GM19193 (cell line): ENCODE data around the gene RFFL.

Source experiments
- POLR2A ChIP-seq: IDR thresholded peaks from 4 replicates; pipeline ENCODE4 v1.6.1; 2011; ENCODE audit not compliant: insufficient read depth, insufficient read length; ENCODE audit errors: extremely low read depth

The RFFL gene

GRCh38 chr17:35057332-35057915 is 6.1 kb downstream of the RFFL start:
- no peak for TF ChIP-seq POLR2A

GRCh38 chr17:35056013-35056412 is 7.5 kb downstream of the RFFL start:
- TF ChIP-seq POLR2A = no peak

- TF ChIP-seq POLR2A = no peak
These were observed 10.3 kb downstream of the RFFL start for GRCh38 chr17:35053204-35053603.

GRCh38 chr17:35052780-35053179 is 10.7 kb downstream of the RFFL start:
- TF ChIP-seq POLR2A = no peak

- no peak for TF ChIP-seq POLR2A
These were observed 11.3 kb downstream of the RFFL start for GRCh38 chr17:35052241-35052610.

- TF ChIP-seq POLR2A = no peak
These were observed 11.8 kb downstream of the RFFL start for GRCh38 chr17:35051579-35052240.

- no peak for TF ChIP-seq POLR2A
These were observed 12.3 kb downstream of the RFFL start for GRCh38 chr17:35051183-35051578.

- TF ChIP-seq POLR2A = no peak
These were observed 13.3 kb downstream of the RFFL start for GRCh38 chr17:35050170-35050569.

- TF ChIP-seq POLR2A = no peak
These were observed 14.7 kb downstream of the RFFL start for GRCh38 chr17:35048685-35049379.

GRCh38 chr17:35046740-35047283 is 16.7 kb downstream of the RFFL start:
- TF ChIP-seq POLR2A = peak; percentile 30

- no peak for TF ChIP-seq POLR2A
These were observed 17.3 kb downstream of the RFFL start for GRCh38 chr17:35046245-35046644.

- no peak for TF ChIP-seq POLR2A
These were observed 19.3 kb downstream of the RFFL start for GRCh38 chr17:35044181-35044580.

- TF ChIP-seq POLR2A = no peak
These were observed 22.1 kb downstream of the RFFL start for GRCh38 chr17:35041390-35041789.

- TF ChIP-seq POLR2A = no peak
These were observed 25.1 kb downstream of the RFFL start for GRCh38 chr17:35038453-35038852.

GRCh38 chr17:35030780-35031179 is 32.7 kb downstream of the RFFL start:
- no peak for TF ChIP-seq POLR2A

GRCh38 chr17:35028531-35029262 is 34.8 kb downstream of the RFFL start:
- no peak for TF ChIP-seq POLR2A

- TF ChIP-seq POLR2A = no peak
These were observed 38.0 kb downstream of the RFFL start for GRCh38 chr17:35025541-35025940.
